GM13977 (cell line): ENCODE measurements around the gene OLFM1.

Source experiments
- DNase-seq: peaks from one replicate; pipeline ENCODE4 v3.0.0; 2012; ENCODE audit warnings: low spot score
- CTCF ChIP-seq: IDR thresholded peaks from 2 replicates; pipeline ENCODE4 v1.5.1; 2012; ENCODE audit warnings: mild to moderate bottlenecking, control low read depth; ENCODE audit not compliant: insufficient read depth; ENCODE audit errors: extremely low read depth, missing control alignments
- in situ Hi-C: fragments of 300-500 bp; cut with MboI; formaldehyde crosslinking; loops from one replicate; pipeline ENCODE4 v1.12.0; 2022; ENCODE audit warnings: low sequenced_read_pairs, low pct_unique_long_range_greater_than_20kb, mixed read lengths, inconsistent platforms; ENCODE audit not compliant: unreplicated experiment

Gene OLFM1

GRCh38 chr9:135043345-135043744 lies 44.1 kb upstream of the OLFM1 start:
- no peak for TF ChIP-seq CTCF
- in situ Hi-C loops = no loop called here
- no peak for DNase-seq

GRCh38 chr9:135045264-135045927 lies 42.1 kb upstream of the OLFM1 start:
- no peak for DNase-seq
- in situ Hi-C loops = no loop called here
- no peak for TF ChIP-seq CTCF

- in situ Hi-C loops = no loop called here
- no peak for TF ChIP-seq CTCF
Measured at GRCh38 chr9:135045928-135046738, 41.3 kb upstream of the OLFM1 start.

GRCh38 chr9:135046739-135047350 lies 40.6 kb upstream of the OLFM1 start:
- DNase-seq = no peak
- in situ Hi-C loops = no loop called here
- TF ChIP-seq CTCF = no peak

More at GRCh38 chr9:135045928-135046738, 41.3 kb upstream of the OLFM1 start:
- DNase-seq = no peak

GRCh38 chr9:135047521-135047920 lies 39.9 kb upstream of the OLFM1 start:
- no peak for DNase-seq
- TF ChIP-seq CTCF = no peak
- in situ Hi-C loops = no loop called here

GRCh38 chr9:135048046-135048757 lies 39.3 kb upstream of the OLFM1 start:
- in situ Hi-C loops = no loop called here
- no peak for DNase-seq
- no peak for TF ChIP-seq CTCF
